SHP77 treated with DMSO at 0.1 percent for 48 hours (cell line): ENCODE data around the gene NDUFS6.
"Not testable (repeated sequence)": the region's sequence is repeated elsewhere in the genome, so short reads cannot be mapped to it uniquely, and the experiment has no call there.

Experiments used
- DNase-seq: peaks from one replicate; lab custom pipeline; 2025; lab: John Stamatoyannopoulos, UW

The NDUFS6 gene

GRCh38 chr5:1834022-1834551 is 32.9 kb downstream of the NDUFS6 start:
- no peak for DNase-seq

- DNase-seq, result no peak
Measured at GRCh38 chr5:1834721-1835429, 33.7 kb downstream of the NDUFS6 start.

GRCh38 chr5:1835431-1835830 is 34.2 kb downstream of the NDUFS6 start:
- DNase-seq, result no peak

- DNase-seq, result no peak
Measured at GRCh38 chr5:1836176-1836890, 35.1 kb downstream of the NDUFS6 start.

- DNase-seq, result no peak
Measured at GRCh38 chr5:1836891-1837880, 36.0 kb downstream of the NDUFS6 start.

GRCh38 chr5:1838013-1838412 is 36.8 kb downstream of the NDUFS6 start:
- DNase-seq, result no peak

GRCh38 chr5:1840071-1840547 is 38.9 kb downstream of the NDUFS6 start:
- DNase-seq, result no peak

GRCh38 chr5:1840741-1841521 is 39.7 kb downstream of the NDUFS6 start:
- DNase-seq, result no peak

GRCh38 chr5:1842004-1842819 is 41.0 kb downstream of the NDUFS6 start:
- no peak for DNase-seq

- not testable (repeated sequence) for DNase-seq
Measured at GRCh38 chr5:1843761-1844160, 42.6 kb downstream of the NDUFS6 start.

- no peak for DNase-seq
Measured at GRCh38 chr5:1844708-1845436, 43.7 kb downstream of the NDUFS6 start.

GRCh38 chr5:1845696-1846095 is 44.5 kb downstream of the NDUFS6 start:
- DNase-seq, result no peak

- DNase-seq, result no peak
Measured at GRCh38 chr5:1846583-1846982, 45.4 kb downstream of the NDUFS6 start.

- DNase-seq, result no peak
Measured at GRCh38 chr5:1847056-1847455, 45.8 kb downstream of the NDUFS6 start.

GRCh38 chr5:1847611-1848010 is 46.4 kb downstream of the NDUFS6 start:
- DNase-seq, result no peak

GRCh38 chr5:1850324-1851154 is 49.3 kb downstream of the NDUFS6 start:
- no peak for DNase-seq

- DNase-seq, result no peak
Measured at GRCh38 chr5:1851290-1851934, 50.2 kb downstream of the NDUFS6 start.

GRCh38 chr5:1852324-1852947 is 51.2 kb downstream of the NDUFS6 start:
- no peak for DNase-seq
